HG02938 (cell line): Measurements from ENCODE around the gene CD274.
"Not testable (repeated sequence)": the region's sequence is repeated elsewhere in the genome, so short reads cannot be mapped to it uniquely, and the experiment has no call there.

Experiments
- ATAC-seq: cut with Tn5 transposase; IDR thresholded peaks from one replicate; pipeline ENCODE4 v1.9.1; 2021; ENCODE audit warnings: mild to moderate bottlenecking, moderate library complexity; ENCODE audit not compliant: unreplicated experiment

The CD274 gene

GRCh38 chr9:5450359-5451091 lies at the start of gene CD274:
TSS of gene CD274 (plus strand) at chr9:5450542. CDS start at chr9:5456114, 5,572 bp downstream.
- ATAC-seq = no peak

GRCh38 chr9:5402217-5402616 lies 48.1 kb upstream of the CD274 start:
- ATAC-seq = no peak

GRCh38 chr9:5408596-5408995 lies 41.7 kb upstream of the CD274 start:
- ATAC-seq = no peak

GRCh38 chr9:5416953-5417352 lies 33.4 kb upstream of the CD274 start:
- ATAC-seq = no peak

- no peak for ATAC-seq
Measured at GRCh38 chr9:5418481-5418880, 31.9 kb upstream of the CD274 start.

GRCh38 chr9:5419987-5420386 lies 30.4 kb upstream of the CD274 start:
- no peak for ATAC-seq

GRCh38 chr9:5421163-5421562 lies 29.2 kb upstream of the CD274 start:
- ATAC-seq = no peak

- no peak for ATAC-seq
Measured at GRCh38 chr9:5422276-5422675, 28.1 kb upstream of the CD274 start.

- no peak for ATAC-seq
Measured at GRCh38 chr9:5425006-5425628, 25.2 kb upstream of the CD274 start.

- ATAC-seq = no peak
Measured at GRCh38 chr9:5427005-5427404, 23.3 kb upstream of the CD274 start.

GRCh38 chr9:5428172-5428571 lies 22.2 kb upstream of the CD274 start:
- no peak for ATAC-seq

- ATAC-seq = no peak
Measured at GRCh38 chr9:5428794-5429528, 21.4 kb upstream of the CD274 start.

GRCh38 chr9:5429873-5430564 lies 20.3 kb upstream of the CD274 start:
- no peak for ATAC-seq

GRCh38 chr9:5430912-5431311 lies 19.4 kb upstream of the CD274 start:
- no peak for ATAC-seq

GRCh38 chr9:5432890-5433289 lies 17.5 kb upstream of the CD274 start:
- not testable (repeated sequence) for ATAC-seq

GRCh38 chr9:5433328-5433727 lies 17.0 kb upstream of the CD274 start:
- not testable (repeated sequence) for ATAC-seq

GRCh38 chr9:5433841-5434810 lies 16.2 kb upstream of the CD274 start:
- not testable (repeated sequence) for ATAC-seq

GRCh38 chr9:5435912-5436311 lies 14.4 kb upstream of the CD274 start:
- no peak for ATAC-seq

- ATAC-seq = no peak
Measured at GRCh38 chr9:5436441-5436840, 13.9 kb upstream of the CD274 start.
